Vagina (tissue), 2 donors: Measurements from ENCODE around the gene NES. TPM values are rescaled to one million over a fixed set of nuclear protein-coding genes. Genes with fewer than 3 reads are reported as not detected.
A peak's percentile ranks its signal among the peaks of the same experiment; 100 is the strongest.

Experiments used
- DNase-seq, 2 donors: peaks; one replicate each; pipeline ENCODE4 v3.0.0-alpha.2; 2017; ENCODE audit errors: extremely low spot score in 2 of 2
- H3K27ac ChIP-seq: fragments of 200-600 bp; sonication (generic); one replicate; pipeline ENCODE4 v1.5.1; 2019
- H3K27me3 ChIP-seq: fragments of 200-600 bp; sonication (generic); one replicate; pipeline ENCODE4 v1.5.1; 2019
- H3K36me3 ChIP-seq, 2 donors: fragments of 200-600 bp; sonication (generic); one replicate each; pipeline ENCODE4 v1.5.1; 2017 to 2019
- H3K4me1 ChIP-seq: fragments of 200-600 bp; sonication (generic); one replicate; pipeline ENCODE4 v1.5.1; 2019
- H3K4me3 ChIP-seq, 2 donors: fragments of 200-600 bp; sonication (generic); 1 replicate in 1 of 2; 2 replicates in 1 of 2; pipeline ENCODE4 v1.5.1; 2016 to 2019
- H3K9me3 ChIP-seq: fragments of 200-600 bp; sonication (generic); one replicate; pipeline ENCODE4 v1.5.1; 2019
- POLR2A ChIP-seq, 2 donors: fragments of 450-650 bp; IDR thresholded peaks; one replicate each; pipeline ENCODE4 v1.6.1; 2017; ENCODE audit warnings: antibody characterized with exemption in 2 of 2, mild to moderate bottlenecking in 2 of 2, moderate library complexity in 2 of 2
- POLR2AphosphoS5 ChIP-seq, 2 donors: sonication (generic); formaldehyde crosslinking; IDR thresholded peaks; one replicate each; pipeline ENCODE4 v1.9.0; 2017; ENCODE audit warnings: antibody characterized with exemption in 2 of 2, mild to moderate bottlenecking in 2 of 2, low read depth in 1 of 2; ENCODE audit not compliant: insufficient read depth in 1 of 2
- intact Hi-C: fragments of 100-400 bp; cut with DNase I; formaldehyde crosslinking; loops from one replicate; pipeline ENCODE4 v1.15.1; 2023
- total RNA-seq: library from RNA; depleted of rRNA; stranded (reverse); fragments of >200 nt; gene quantifications from one replicate; pipeline ENCODE4 v1.2.3, GENCODE V29; 2016
- TF ChIP-seq, protein P1 (sequence below), 3 experiments: fragments of 450-650 bp in 2 of 3; fragments of 200-600 bp in 1 of 3; sonication (generic) in 1 of 3; IDR thresholded peaks; one replicate each; pipeline ENCODE4 v1.5.1; 2017 to 2019; ENCODE audit warnings: antibody characterized with exemption in 3 of 3, mild to moderate bottlenecking in 2 of 3, moderate library complexity in 2 of 3

Gene NES
- total RNA-seq, 1 donor from 2014 or later = 16.0 TPM

DNA sequence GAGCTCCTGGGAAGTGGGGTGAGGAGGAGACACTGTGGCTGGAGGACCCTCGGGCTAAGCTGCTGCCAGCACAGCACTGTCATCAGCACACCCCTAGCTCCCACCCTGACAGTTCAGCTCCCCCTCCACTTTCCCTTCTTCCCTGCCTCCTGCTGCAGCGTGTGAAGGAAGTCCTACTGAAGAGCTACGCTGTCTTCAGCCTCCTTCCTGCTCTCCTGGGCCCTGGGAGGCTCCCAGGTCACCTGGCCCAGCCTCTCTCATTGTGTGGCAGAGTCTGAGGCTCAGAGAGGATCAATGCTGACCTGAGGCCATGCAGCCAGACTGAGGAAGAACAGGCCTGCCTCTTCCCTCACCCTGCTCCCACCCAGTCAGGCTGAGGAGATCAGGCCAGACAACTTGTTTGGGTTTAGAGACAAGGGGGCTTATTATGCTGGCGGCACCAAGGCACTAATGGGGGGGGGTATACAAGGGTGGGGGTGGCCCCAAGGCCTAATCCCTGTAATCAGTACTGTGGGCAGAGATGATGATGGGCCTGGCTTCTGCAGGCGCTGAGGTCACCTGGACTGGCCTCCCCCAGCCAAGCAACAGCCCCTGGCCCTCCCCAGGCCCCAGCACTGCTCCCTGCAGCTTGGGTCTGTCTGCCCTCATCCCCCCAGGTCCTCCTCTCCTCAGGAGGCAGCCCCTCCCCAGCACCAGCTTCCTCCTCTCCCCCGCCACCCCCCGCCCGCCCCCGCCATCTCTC, 9.1 kb downstream of the NES start:
- Histone ChIP-seq H3K27me3 (no peaks in the 10 kb centered on the region), H3K4me1 (peaks cover 48% of the 10 kb centered on the region), H3K9me3 (no peaks in the 10 kb centered on the region), H3K4me3 (no peak overlapping the region), H3K27ac (peak overlapping the region; percentile 85), H3K36me3 (no peaks in the 10 kb centered on the region)
- no peak for DNase-seq
- TF ChIP-seq, protein P1, sequence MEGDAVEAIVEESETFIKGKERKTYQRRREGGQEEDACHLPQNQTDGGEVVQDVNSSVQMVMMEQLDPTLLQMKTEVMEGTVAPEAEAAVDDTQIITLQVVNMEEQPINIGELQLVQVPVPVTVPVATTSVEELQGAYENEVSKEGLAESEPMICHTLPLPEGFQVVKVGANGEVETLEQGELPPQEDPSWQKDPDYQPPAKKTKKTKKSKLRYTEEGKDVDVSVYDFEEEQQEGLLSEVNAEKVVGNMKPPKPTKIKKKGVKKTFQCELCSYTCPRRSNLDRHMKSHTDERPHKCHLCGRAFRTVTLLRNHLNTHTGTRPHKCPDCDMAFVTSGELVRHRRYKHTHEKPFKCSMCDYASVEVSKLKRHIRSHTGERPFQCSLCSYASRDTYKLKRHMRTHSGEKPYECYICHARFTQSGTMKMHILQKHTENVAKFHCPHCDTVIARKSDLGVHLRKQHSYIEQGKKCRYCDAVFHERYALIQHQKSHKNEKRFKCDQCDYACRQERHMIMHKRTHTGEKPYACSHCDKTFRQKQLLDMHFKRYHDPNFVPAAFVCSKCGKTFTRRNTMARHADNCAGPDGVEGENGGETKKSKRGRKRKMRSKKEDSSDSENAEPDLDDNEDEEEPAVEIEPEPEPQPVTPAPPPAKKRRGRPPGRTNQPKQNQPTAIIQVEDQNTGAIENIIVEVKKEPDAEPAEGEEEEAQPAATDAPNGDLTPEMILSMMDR (IDR thresholded peaks at IDR 0.05) = no peak
- TF ChIP-seq POLR2A (IDR thresholded peaks at IDR 0.05) = no peak
- peak in 1 of 2 donors; percentile 32 for TF ChIP-seq POLR2AphosphoS5 (IDR thresholded peaks at IDR 0.05; ENCODE audit: insufficient read depth in 1 of 2, low read depth in 1 of 2)
- intact Hi-C loops = loop anchor here (5.0 kb wide), 1 partner anchor 46 kb away; no protein-coding TSS in a partner anchor

DNA sequence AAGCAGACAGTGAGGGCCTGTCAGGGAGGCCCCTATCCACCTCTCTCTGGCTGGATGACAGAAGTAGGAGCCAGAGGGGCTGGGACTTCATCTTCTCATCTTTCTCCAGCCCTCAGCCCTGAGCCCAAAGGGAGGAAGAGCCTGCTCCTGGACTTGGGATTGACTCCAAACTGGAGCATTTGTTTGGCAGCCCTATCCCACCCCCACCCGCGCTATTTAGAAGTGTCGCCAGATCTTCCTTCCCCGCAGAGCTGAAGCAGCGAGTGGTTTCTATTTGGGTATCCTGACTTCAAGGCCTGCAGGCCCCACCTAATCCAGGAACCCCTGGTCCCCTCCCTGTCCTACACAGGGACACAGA, 9.6 kb downstream of the NES start:
- TF ChIP-seq POLR2AphosphoS5 (IDR thresholded peaks at IDR 0.05; ENCODE audit: insufficient read depth in 1 of 2, low read depth in 1 of 2) (peak in 1 of 2 donors; percentile 9), POLR2A (IDR thresholded peaks at IDR 0.05) (no peak)
- TF ChIP-seq, protein P1 (IDR thresholded peaks at IDR 0.05) = no peak
- no peak overlapping the region for H3K4me3 ChIP-seq
- H3K4me1 ChIP-seq = peaks cover 51% of the 10 kb centered on the region
- no peaks in the 10 kb centered on the region for H3K27me3 ChIP-seq
- no peaks in the 10 kb centered on the region for H3K9me3 ChIP-seq
- no peak for DNase-seq
- peak overlapping the region; percentile 85 for H3K27ac ChIP-seq
- intact Hi-C loops = loop anchor here (5.0 kb wide), 1 partner anchor 45 kb away; no protein-coding TSS in a partner anchor
- H3K36me3 ChIP-seq = no peaks in the 10 kb centered on the region

DNA sequence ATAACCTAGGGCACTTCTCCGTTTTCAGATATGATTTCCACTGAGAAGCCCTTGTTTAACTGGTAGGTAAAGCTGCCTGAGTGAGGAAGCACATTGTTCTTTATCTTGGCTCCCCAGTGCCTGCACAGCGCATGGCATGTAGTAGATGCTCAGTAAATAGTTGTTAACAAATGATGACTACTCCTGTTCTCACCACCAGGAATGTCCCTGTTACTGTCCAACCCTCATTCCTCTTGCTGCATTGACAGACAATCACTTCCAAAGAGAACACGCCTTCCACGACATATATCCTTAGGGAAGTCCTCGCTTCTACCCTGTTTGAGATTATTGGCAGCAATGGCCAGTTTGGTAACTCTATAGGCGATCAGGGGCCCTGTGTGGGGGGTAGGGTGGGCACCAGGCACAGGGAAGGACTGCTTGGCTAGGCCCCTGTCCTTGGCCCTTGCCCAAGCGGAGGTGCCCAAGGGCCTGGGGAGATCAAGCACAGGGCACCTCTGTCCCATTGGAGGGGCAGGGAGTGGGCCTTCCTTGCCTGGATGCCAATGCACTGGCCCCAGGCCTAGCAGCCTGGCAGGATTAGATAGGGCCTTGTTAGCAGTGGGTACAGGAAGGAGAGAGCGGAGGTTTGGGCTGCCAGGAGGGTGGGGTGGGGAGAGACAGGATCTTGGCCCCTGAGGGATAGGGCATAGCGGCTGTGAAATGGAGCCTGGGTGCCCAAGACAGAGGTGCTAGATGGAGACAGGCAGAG, 10.2 kb downstream of the NES start:
- no peak for DNase-seq
- H3K4me3 ChIP-seq = no peak overlapping the region
- peak overlapping the region; percentile 85 for H3K27ac ChIP-seq
- no peaks in the 10 kb centered on the region for H3K36me3 ChIP-seq
- TF ChIP-seq POLR2A (IDR thresholded peaks at IDR 0.05) = no peak
- TF ChIP-seq, protein P1 (IDR thresholded peaks at IDR 0.05) = no peak
- no peak for TF ChIP-seq POLR2AphosphoS5 (IDR thresholded peaks at IDR 0.05; ENCODE audit: insufficient read depth in 1 of 2, low read depth in 1 of 2)
- intact Hi-C loops = loop anchor here (5.0 kb wide), 1 partner anchor 45 kb away; no protein-coding TSS in a partner anchor
- no peaks in the 10 kb centered on the region for H3K27me3 ChIP-seq
- H3K9me3 ChIP-seq = no peaks in the 10 kb centered on the region
- peaks cover 57% of the 10 kb centered on the region for H3K4me1 ChIP-seq

DNA sequence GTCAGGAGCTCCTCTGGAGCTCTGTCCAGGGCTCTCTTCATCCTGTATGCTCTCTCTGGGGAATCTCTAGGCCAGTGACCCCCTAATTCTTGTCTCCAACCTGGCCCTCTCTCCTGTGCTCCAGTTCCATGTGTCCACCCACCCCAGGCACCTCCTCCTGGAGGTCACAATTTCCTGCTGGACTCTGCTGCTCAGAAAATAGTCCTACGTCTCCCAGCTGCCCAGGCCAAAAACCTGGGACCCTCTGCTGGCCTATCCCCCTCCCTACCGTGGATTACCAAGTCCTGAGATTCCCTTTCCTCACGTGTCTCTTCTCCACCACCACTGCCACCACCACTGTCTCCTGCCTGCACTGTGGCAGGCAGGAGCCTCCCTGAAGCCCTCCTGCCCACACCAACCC, 11.7 kb downstream of the NES start:
- H3K9me3 ChIP-seq = no peaks in the 10 kb centered on the region
- H3K4me1 ChIP-seq = peaks cover 72% of the 10 kb centered on the region
- TF ChIP-seq POLR2AphosphoS5 (IDR thresholded peaks at IDR 0.05; ENCODE audit: insufficient read depth in 1 of 2, low read depth in 1 of 2) (no peak), POLR2A (IDR thresholded peaks at IDR 0.05) (no peak)
- TF ChIP-seq, protein P1 (IDR thresholded peaks at IDR 0.05) = no peak
- H3K27me3 ChIP-seq = no peaks in the 10 kb centered on the region
- intact Hi-C loops = loop anchor here (5.0 kb wide), 1 partner anchor 43 kb away; no protein-coding TSS in a partner anchor
- H3K36me3 ChIP-seq = no peaks in the 10 kb centered on the region
- no peak overlapping the region for H3K4me3 ChIP-seq
- no peak for DNase-seq
- peak overlapping the region; percentile 85 for H3K27ac ChIP-seq
